H9 (cell line): Measurements from ENCODE around the gene TMEM163. TPM values are rescaled to one million over a fixed set of nuclear protein-coding genes. Genes with fewer than 3 reads are reported as not detected.

Source experiments
- DNase-seq: peaks from one replicate; pipeline ENCODE4 v3.0.0-alpha.2; 2017
- H2AFZ ChIP-seq: one replicate; pipeline ENCODE4 v1.6.1; 2013; ENCODE audit warnings: mild to moderate bottlenecking, low read length, control low read depth, moderate library complexity
- H2AK5ac ChIP-seq: 2 replicates; pipeline ENCODE4 v1.6.1; 2013; ENCODE audit warnings: low read length, control low read depth, mixed read lengths; ENCODE audit not compliant: insufficient read length
- H2BK120ac ChIP-seq: one replicate; pipeline ENCODE4 v1.6.1; 2013; ENCODE audit warnings: low read depth, mild to moderate bottlenecking, low read length, control low read depth, inconsistent platforms; ENCODE audit not compliant: poor library complexity, severe bottlenecking
- H2BK12ac ChIP-seq: 2 replicates; pipeline ENCODE4 v1.6.1; 2013; ENCODE audit warnings: low read length, control low read depth, mixed read lengths, low read depth; ENCODE audit not compliant: insufficient read length
- H2BK15ac ChIP-seq: 2 replicates; pipeline ENCODE4 v1.6.1; 2013; ENCODE audit warnings: low read depth, low read length, control low read depth
- H2BK20ac ChIP-seq: one replicate; pipeline ENCODE4 v1.6.1; 2013; ENCODE audit warnings: low read depth, mild to moderate bottlenecking, low read length, control low read depth, inconsistent platforms; ENCODE audit not compliant: poor library complexity, severe bottlenecking
- H2BK5ac ChIP-seq: 2 replicates; pipeline ENCODE4 v1.6.1; 2013; ENCODE audit warnings: low read length, control low read depth, mixed read lengths; ENCODE audit not compliant: insufficient read length
- H3K14ac ChIP-seq: 2 replicates; pipeline ENCODE4 v1.6.1; 2013; ENCODE audit warnings: low read length, control low read depth; ENCODE audit not compliant: insufficient read depth
- H3K18ac ChIP-seq: 2 replicates; pipeline ENCODE4 v1.6.1; 2013; ENCODE audit warnings: low read depth, mild to moderate bottlenecking, mixed read lengths, low read length, control low read depth; ENCODE audit not compliant: insufficient read length
- H3K23ac ChIP-seq: 2 replicates; pipeline ENCODE4 v1.6.1; 2013; ENCODE audit warnings: low read length, control low read depth, mixed read lengths, low read depth; ENCODE audit not compliant: insufficient read length
- H3K23me2 ChIP-seq: 2 replicates; pipeline ENCODE4 v1.6.1; 2013; ENCODE audit warnings: low read depth, mild to moderate bottlenecking, mixed read lengths, low read length, control low read depth; ENCODE audit not compliant: insufficient read length, poor library complexity, severe bottlenecking
- H3K27ac ChIP-seq: 2 replicates; pipeline ENCODE4 v1.5.1; 2013; ENCODE audit warnings: low read length, control low read depth, mixed read lengths, low read depth; ENCODE audit not compliant: insufficient read length
- H3K27me3 ChIP-seq: 2 replicates; pipeline ENCODE4 v1.6.1; 2013; ENCODE audit warnings: low read length, control low read depth, inconsistent platforms; ENCODE audit not compliant: insufficient read depth
- H3K4ac ChIP-seq: 2 replicates; pipeline ENCODE4 v1.6.1; 2013; ENCODE audit warnings: low read depth, mild to moderate bottlenecking, control low read depth, inconsistent platforms, low read length, moderate library complexity
- H3K4me1 ChIP-seq: 2 replicates; pipeline ENCODE4 v1.6.1; 2013; ENCODE audit warnings: low read length, control low read depth, inconsistent platforms; ENCODE audit not compliant: insufficient read depth
- H3K4me2 ChIP-seq: 2 replicates; pipeline ENCODE4 v1.6.1; 2013; ENCODE audit warnings: low read length, control low read depth, mixed read lengths; ENCODE audit not compliant: insufficient read length, insufficient read depth
- H3K56ac ChIP-seq: 2 replicates; pipeline ENCODE4 v1.6.1; 2013; ENCODE audit warnings: low read depth, mild to moderate bottlenecking, mixed read lengths, low read length, control low read depth; ENCODE audit not compliant: insufficient read length
- H3K79me1 ChIP-seq: 2 replicates; pipeline ENCODE4 v1.6.1; 2013; ENCODE audit warnings: low read depth, mild to moderate bottlenecking, moderate library complexity, low read length, control low read depth, inconsistent platforms; ENCODE audit not compliant: insufficient read depth, poor library complexity, severe bottlenecking
- H3K79me2 ChIP-seq: 2 replicates; pipeline ENCODE4 v1.6.1; 2013; ENCODE audit warnings: low read length, control low read depth, inconsistent platforms; ENCODE audit not compliant: insufficient read depth
- H3K9ac ChIP-seq: 2 replicates; pipeline ENCODE4 v1.6.1; 2013; ENCODE audit warnings: low read length, control low read depth, mixed read lengths; ENCODE audit not compliant: insufficient read length; ENCODE audit errors: extremely low read depth
- H3K9me3 ChIP-seq: one replicate; pipeline ENCODE4 v1.6.1; 2013; ENCODE audit warnings: low read depth, low read length, inconsistent platforms; ENCODE audit not compliant: control insufficient read depth
- H3T11ph ChIP-seq: one replicate; pipeline ENCODE4 v1.6.1; 2013; ENCODE audit warnings: mild to moderate bottlenecking, low read length, control low read depth, inconsistent platforms
- H4K20me1 ChIP-seq: one replicate; pipeline ENCODE4 v1.6.1; 2013; ENCODE audit not compliant: control insufficient read depth, insufficient read length, insufficient read depth
- H4K5ac ChIP-seq: 2 replicates; pipeline ENCODE4 v1.6.1; 2013; ENCODE audit warnings: low read depth, mild to moderate bottlenecking, mixed read lengths, low read length, control low read depth; ENCODE audit not compliant: insufficient read length
- H4K8ac ChIP-seq: replicated peaks from 2 replicates; pipeline ENCODE4 v1.6.1; 2013; ENCODE audit warnings: low read length, control low read depth, mixed read lengths, low read depth; ENCODE audit not compliant: insufficient read length
- H4K91ac ChIP-seq: 2 replicates; pipeline ENCODE4 v1.6.1; 2013; ENCODE audit warnings: low read depth, mild to moderate bottlenecking, moderate library complexity, mixed read lengths, low read length, control low read depth; ENCODE audit not compliant: insufficient read length
- H3K27ac Mint-ChIP-seq, 3 experiments: 2 replicates in 2 of 3; 3 replicates in 1 of 3; pipeline ENCODE4 v1.8.0; 2020 to 2021; ENCODE audit warnings: mixed read lengths in 3 of 3, mild to moderate bottlenecking in 1 of 3, moderate library complexity in 1 of 3
- H3K27me3 Mint-ChIP-seq: 2 replicates; pipeline ENCODE4 v1.8.0; 2021; ENCODE audit warnings: low read depth, mild to moderate bottlenecking, moderate library complexity, mixed read lengths
- H3K36me3 Mint-ChIP-seq, 3 experiments: 2 replicates in 2 of 3; 3 replicates in 1 of 3; pipeline ENCODE4 v1.8.0; 2020 to 2021; ENCODE audit warnings: low read depth in 3 of 3, mixed read lengths in 3 of 3; ENCODE audit not compliant: insufficient read depth in 1 of 3
- H3K4me1 Mint-ChIP-seq, 2 experiments: 2 replicates each; pipeline ENCODE4 v1.8.0; 2020; ENCODE audit warnings: mixed read lengths in 2 of 2
- H3K4me3 Mint-ChIP-seq, 2 experiments: 2 replicates in 1 of 2; 3 replicates in 1 of 2; pipeline ENCODE4 v1.8.0; 2020 to 2021; ENCODE audit warnings: mild to moderate bottlenecking in 2 of 2, mixed read lengths in 2 of 2, moderate library complexity in 1 of 2
- H3K9me3 Mint-ChIP-seq, 2 experiments: 2 replicates in 1 of 2; 3 replicates in 1 of 2; pipeline ENCODE4 v1.8.0; 2020; ENCODE audit warnings: mild to moderate bottlenecking in 2 of 2, mixed read lengths in 2 of 2, moderate library complexity in 1 of 2
- CTCF ChIP-seq: fragments of 200-600 bp; sonication (generic); conservative IDR thresholded peaks from 3 replicates; pipeline ENCODE4 v1.8.0; 2021; ENCODE audit warnings: antibody characterized with exemption, mild to moderate bottlenecking
- WGBS: extraction: QIAGEN DNeasy Blood & Tissue Kit; methylation state at CpG from one replicate; pipeline ENCODE4 v1.1.7; 2013; ENCODE audit warnings: missing lambda C conversion rate, low lambda C conversion rate, mixed read lengths; ENCODE audit not compliant: insufficient read length; ENCODE audit errors: extremely low coverage; 5-methylcytosine and 5-hydroxymethylcytosine counted together
- total RNA-seq: library from RNA; stranded (reverse); gene quantifications from 2 replicates; pipeline ENCODE4 v1.2.1, GENCODE V29; 2021

Gene TMEM163
- total RNA-seq, 1 experiment from 2014 or later: 0.39 TPM

DNA sequence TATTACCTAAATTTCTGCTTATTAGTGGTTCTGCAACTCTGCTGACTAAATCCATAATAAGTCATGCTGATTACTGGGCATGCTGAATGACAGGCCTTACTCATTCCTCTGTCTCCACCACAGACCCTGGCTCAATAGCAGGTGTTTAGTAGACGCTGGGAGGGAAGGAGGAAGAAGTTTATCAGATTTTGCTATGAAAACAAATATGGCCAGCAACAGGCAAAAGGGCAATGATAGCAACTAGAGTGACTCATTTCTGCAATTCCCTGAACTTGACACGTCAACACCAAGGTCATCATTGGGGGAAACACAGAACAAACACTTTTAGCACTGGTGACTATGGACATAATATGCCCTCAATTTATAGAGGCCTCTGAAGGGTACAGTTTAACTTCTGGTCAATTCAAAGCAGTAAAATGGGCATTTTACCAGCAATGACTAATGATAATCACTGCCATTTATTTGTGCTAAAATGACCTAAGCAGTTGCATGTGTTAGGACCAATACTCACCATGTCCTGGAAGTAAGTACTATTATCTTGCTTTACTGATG is 35.2 kb downstream of the TMEM163 start:
- Histone ChIP-seq H3K23ac (no peak overlapping the region), H2AK5ac (no peak overlapping the region), H3K4me2 (no peak overlapping the region), H3T11ph (no peak overlapping the region), H3K27ac (no peak overlapping the region), H2BK12ac (no peak overlapping the region), H3K79me1 (no peaks in the 10 kb centered on the region), H4K5ac (no peak overlapping the region), H4K91ac (no peak overlapping the region), H3K4me1 (no peaks in the 10 kb centered on the region), H3K4ac (no peak overlapping the region), H2AFZ (no peak overlapping the region), H2BK20ac (no peak overlapping the region), H3K9ac (no peak overlapping the region), H4K20me1 (no peaks in the 10 kb centered on the region), H3K18ac (no peak overlapping the region), H3K23me2 (no peaks in the 10 kb centered on the region), H4K8ac (no peak overlapping the region), H3K79me2 (no peaks in the 10 kb centered on the region), H2BK15ac (no peak overlapping the region), H2BK5ac (no peak overlapping the region), H2BK120ac (no peak overlapping the region), H3K9me3 (no peaks in the 10 kb centered on the region), H3K27me3 (no peaks in the 10 kb centered on the region), H3K14ac (no peak overlapping the region), H3K56ac (no peak overlapping the region)
- H3K4me3 Mint-ChIP-seq: no peak overlapping the region
- no peak overlapping the region for H3K27ac Mint-ChIP-seq
- WGBS: no CpG with 5 or more reads among the region's 2 CpGs
- no peaks in the 10 kb centered on the region; a peak in 1 of 7 replicates for H3K36me3 Mint-ChIP-seq
- peaks cover 6 to 10% of the 10 kb centered on the region in 2 experiments; a peak in 3 of 4 replicates for H3K4me1 Mint-ChIP-seq
- no peak for TF ChIP-seq CTCF
- H3K9me3 Mint-ChIP-seq: no peaks in the 10 kb centered on the region; a peak in 2 of 5 replicates
- DNase-seq: no peak
- H3K27me3 Mint-ChIP-seq: no peaks in the 10 kb centered on the region; the same call in 1 of the 2 replicates
